Stimulated activated CD8-positive, alpha-beta memory T cell treated with anti-CD3 and anti-CD28 coated beads, Interleukin-7, amount 100 ng/mL, for 48 hours (primary cell): Measurements from ENCODE around the gene HPN.
"Not testable (repeated sequence)": the region's sequence is repeated elsewhere in the genome, so short reads cannot be mapped to it uniquely, and the experiment has no call there.

Source experiments
- DNase-seq, 2 donors: peaks; one replicate each; pipeline ENCODE4 v3.0.0-alpha.2; 2020; ENCODE audit warnings: low read depth in 1 of 2; ENCODE audit errors: extremely low read depth in 1 of 2

The HPN gene

GRCh38 chr19:35027009-35027408 lies 14.5 kb upstream of the HPN start:
- no peak for DNase-seq

- no peak for DNase-seq
Measured at GRCh38 chr19:35027851-35028599, 13.5 kb upstream of the HPN start.

GRCh38 chr19:35028600-35028885 lies 13.0 kb upstream of the HPN start:
- not testable (repeated sequence) for DNase-seq

- not testable (repeated sequence) for DNase-seq
Measured at GRCh38 chr19:35029275-35029736, 12.2 kb upstream of the HPN start.

- no peak for DNase-seq
Measured at GRCh38 chr19:35029737-35030256, 11.7 kb upstream of the HPN start.

GRCh38 chr19:35030257-35031071 lies 11.1 kb upstream of the HPN start, which contains the start of gene SCN1B:
Gene SCN1B (plus strand): TSS chr19:35030470. CDS start chr19:35030821, 351 bp downstream.
- peak; percentile 45 to 58 for DNase-seq

GRCh38 chr19:35031072-35031881 lies 10.2 kb upstream of the HPN start:
- DNase-seq = no peak

- DNase-seq = no peak
Measured at GRCh38 chr19:35032356-35032865, 9.1 kb upstream of the HPN start.

GRCh38 chr19:35033067-35034004 lies 8.2 kb upstream of the HPN start:
- no peak for DNase-seq

- DNase-seq = no peak
Measured at GRCh38 chr19:35034005-35034502, 7.5 kb upstream of the HPN start.

- no peak for DNase-seq
Measured at GRCh38 chr19:35034588-35035382, 6.7 kb upstream of the HPN start.

GRCh38 chr19:35037716-35038622 lies 3.6 kb upstream of the HPN start:
- DNase-seq = no peak

- no peak for DNase-seq
Measured at GRCh38 chr19:35038623-35039512, 2.7 kb upstream of the HPN start.

- DNase-seq = no peak
Measured at GRCh38 chr19:35039881-35040825, 1.4 kb upstream of the HPN start.

- DNase-seq = no peak
Measured at GRCh38 chr19:35040826-35041547, 534 bp upstream of the HPN start.
